DND-41 (cell line): ENCODE data around the gene OSBP2.

Source experiments
- ATAC-seq: fragments of 200-7000 bp; cut with Tn5 transposase; 3 replicates; pipeline ENCODE4 v1.9.1; 2021; ENCODE audit warnings: low read depth; ENCODE audit not compliant: insufficient read depth
- DNase-seq: peaks from one replicate; pipeline ENCODE4 v3.0.0-alpha.2; 2020
- H2AFZ ChIP-seq: 2 replicates; pipeline ENCODE4 v1.6.0; 2012; ENCODE audit warnings: low read depth, low read length
- H3K27ac ChIP-seq: 2 replicates; pipeline ENCODE4 v1.5.1; 2012; ENCODE audit warnings: low read length, inconsistent platforms
- H3K27me3 ChIP-seq: fragments of 200-600 bp; sonication (generic); 2 replicates; pipeline ENCODE4 v1.6.0; 2012; ENCODE audit warnings: low read length, mild to moderate bottlenecking, inconsistent platforms; ENCODE audit not compliant: insufficient read depth, poor library complexity
- H3K36me3 ChIP-seq: 2 replicates; pipeline ENCODE4 v1.5.1; 2012; ENCODE audit warnings: low read length, inconsistent platforms; ENCODE audit not compliant: insufficient read depth
- H3K4me1 ChIP-seq: 2 replicates; pipeline ENCODE4 v1.5.1; 2012; ENCODE audit warnings: mild to moderate bottlenecking, low read length; ENCODE audit not compliant: insufficient read depth
- H3K4me2 ChIP-seq: 2 replicates; pipeline ENCODE4 v1.6.0; 2012; ENCODE audit warnings: mild to moderate bottlenecking, moderate library complexity, low read length, inconsistent platforms; ENCODE audit not compliant: insufficient read depth
- H3K4me3 ChIP-seq, 2 experiments: fragments of 200-600 bp in 1 of 2; shearing (Covaris generic) in 1 of 2; 2 replicates each; pipeline ENCODE4 v1.5.1; 2012 to 2016; ENCODE audit warnings: inconsistent platforms in 2 of 2, low read length in 2 of 2, mild to moderate bottlenecking in 2 of 2, low read depth in 1 of 2, moderate library complexity in 1 of 2
- H3K79me2 ChIP-seq: 2 replicates; pipeline ENCODE4 v1.6.0; 2012; ENCODE audit warnings: low read length, inconsistent platforms; ENCODE audit not compliant: insufficient read depth
- H3K9ac ChIP-seq: 2 replicates; pipeline ENCODE4 v1.6.0; 2012; ENCODE audit warnings: low read depth, mild to moderate bottlenecking, inconsistent platforms, low read length, moderate library complexity
- H3K9me3 ChIP-seq: 2 replicates; pipeline ENCODE4 v1.5.1; 2012; ENCODE audit warnings: low read length, moderate library complexity, mild to moderate bottlenecking, inconsistent platforms; ENCODE audit not compliant: insufficient read depth, severe bottlenecking
- H4K20me1 ChIP-seq: 2 replicates; pipeline ENCODE4 v1.6.0; 2012; ENCODE audit warnings: low read length; ENCODE audit not compliant: insufficient read depth
- EZH2 ChIP-seq: IDR thresholded peaks from 3 replicates; pipeline ENCODE4 v1.6.1; 2012; ENCODE audit warnings: borderline replicate concordance, low read depth, mild to moderate bottlenecking, moderate library complexity, low read length, inconsistent platforms; ENCODE audit not compliant: severe bottlenecking
- TF ChIP-seq, protein P1 (sequence below): IDR thresholded peaks from 2 replicates; pipeline ENCODE4 v1.5.1; 2012; ENCODE audit warnings: borderline replicate concordance, low read length, moderate library complexity, mild to moderate bottlenecking; ENCODE audit not compliant: poor library complexity, severe bottlenecking; ENCODE audit errors: extremely low read depth

The OSBP2 gene

DNA sequence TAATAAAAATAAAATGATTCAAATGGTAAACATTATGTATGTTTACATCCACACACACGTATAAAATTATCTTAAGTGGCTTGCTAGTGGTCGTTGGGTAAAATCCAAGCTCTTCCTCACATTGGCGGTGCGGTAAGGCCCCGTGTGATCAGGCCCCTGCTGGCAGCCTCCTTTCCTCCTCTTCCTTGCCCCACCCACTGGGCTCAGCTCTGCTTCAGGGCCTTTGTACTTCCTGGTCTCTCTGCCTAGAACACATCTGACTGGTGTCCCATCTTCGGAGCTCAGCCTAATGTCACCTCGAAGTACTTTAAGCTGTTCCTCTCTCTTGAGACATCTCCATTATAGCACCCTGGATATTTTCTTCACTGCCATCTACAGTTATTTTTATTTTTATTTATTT lies 52.8 kb downstream of the OSBP2 start:
- Histone ChIP-seq H3K27ac (no peak overlapping the region), H3K4me3 (no peak overlapping the region), H3K79me2 (no peaks in the 10 kb centered on the region), H3K27me3 (no peaks in the 10 kb centered on the region), H4K20me1 (no peaks in the 10 kb centered on the region), H3K9ac (no peak overlapping the region), H2AFZ (no peak overlapping the region), H3K9me3 (no peaks in the 10 kb centered on the region), H3K4me2 (no peak overlapping the region), H3K36me3 (no peaks in the 10 kb centered on the region), H3K4me1 (no peaks in the 10 kb centered on the region)
- DNase-seq (no peak), ATAC-seq (no peak)
- TF ChIP-seq EZH2 = no peak
- TF ChIP-seq, protein P1, sequence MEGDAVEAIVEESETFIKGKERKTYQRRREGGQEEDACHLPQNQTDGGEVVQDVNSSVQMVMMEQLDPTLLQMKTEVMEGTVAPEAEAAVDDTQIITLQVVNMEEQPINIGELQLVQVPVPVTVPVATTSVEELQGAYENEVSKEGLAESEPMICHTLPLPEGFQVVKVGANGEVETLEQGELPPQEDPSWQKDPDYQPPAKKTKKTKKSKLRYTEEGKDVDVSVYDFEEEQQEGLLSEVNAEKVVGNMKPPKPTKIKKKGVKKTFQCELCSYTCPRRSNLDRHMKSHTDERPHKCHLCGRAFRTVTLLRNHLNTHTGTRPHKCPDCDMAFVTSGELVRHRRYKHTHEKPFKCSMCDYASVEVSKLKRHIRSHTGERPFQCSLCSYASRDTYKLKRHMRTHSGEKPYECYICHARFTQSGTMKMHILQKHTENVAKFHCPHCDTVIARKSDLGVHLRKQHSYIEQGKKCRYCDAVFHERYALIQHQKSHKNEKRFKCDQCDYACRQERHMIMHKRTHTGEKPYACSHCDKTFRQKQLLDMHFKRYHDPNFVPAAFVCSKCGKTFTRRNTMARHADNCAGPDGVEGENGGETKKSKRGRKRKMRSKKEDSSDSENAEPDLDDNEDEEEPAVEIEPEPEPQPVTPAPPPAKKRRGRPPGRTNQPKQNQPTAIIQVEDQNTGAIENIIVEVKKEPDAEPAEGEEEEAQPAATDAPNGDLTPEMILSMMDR = no peak

DNA sequence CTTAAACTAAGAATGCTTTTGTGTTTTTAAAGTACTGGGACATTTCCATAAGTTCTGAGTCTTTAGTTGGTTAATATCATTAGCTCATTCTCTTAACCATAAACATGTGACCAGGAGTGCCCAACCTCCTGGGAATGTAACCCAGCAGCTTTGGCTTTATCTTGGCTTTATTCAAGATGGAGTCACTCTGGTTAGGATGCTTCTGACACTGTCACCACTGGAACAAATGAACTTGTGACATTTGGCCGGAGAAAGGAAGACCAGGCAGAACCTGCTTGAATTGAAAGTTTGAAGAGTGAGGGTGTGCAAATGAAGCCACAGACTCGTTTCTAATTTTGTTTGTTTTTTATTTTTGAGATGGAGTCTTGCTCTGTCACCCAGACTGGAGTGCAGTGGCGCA lies 54.6 kb downstream of the OSBP2 start:
- Histone ChIP-seq H3K79me2 (no peaks in the 10 kb centered on the region), H3K4me2 (no peak overlapping the region), H3K36me3 (no peaks in the 10 kb centered on the region), H3K27me3 (no peaks in the 10 kb centered on the region), H3K4me1 (no peaks in the 10 kb centered on the region), H3K4me3 (no peak overlapping the region), H4K20me1 (no peaks in the 10 kb centered on the region; the same call in 1 of the 2 replicates), H2AFZ (no peak overlapping the region), H3K9me3 (no peaks in the 10 kb centered on the region), H3K9ac (no peak overlapping the region), H3K27ac (no peak overlapping the region)
- no peak for ATAC-seq
- no peak for DNase-seq
- TF ChIP-seq, protein P1 = no peak
- no peak for TF ChIP-seq EZH2

DNA sequence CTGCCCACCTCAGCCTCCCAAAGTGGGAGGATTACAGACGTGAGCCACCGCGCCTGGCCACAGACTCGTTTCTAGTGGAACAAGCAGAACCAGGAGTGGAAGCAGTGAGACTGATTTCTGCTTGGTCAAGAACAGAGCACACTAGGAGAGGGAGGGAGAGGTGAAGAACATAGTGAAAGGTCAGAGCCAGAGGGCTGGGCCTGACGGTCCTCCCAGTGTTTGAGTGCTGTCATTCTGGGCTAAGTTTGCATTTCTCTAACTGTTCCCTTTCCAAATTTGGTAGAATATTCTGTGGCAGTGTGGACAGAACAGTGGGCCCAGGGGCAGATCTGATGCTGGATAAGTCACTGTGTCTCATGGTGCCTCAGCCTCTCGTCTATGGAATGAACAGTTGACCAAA lies 55.2 kb downstream of the OSBP2 start:
- no peak overlapping the region for H3K4me3 ChIP-seq
- ATAC-seq = no peak
- no peak overlapping the region for H2AFZ ChIP-seq
- H3K9me3 ChIP-seq = no peaks in the 10 kb centered on the region
- no peak overlapping the region for H3K27ac ChIP-seq
- no peaks in the 10 kb centered on the region for H3K27me3 ChIP-seq
- H3K36me3 ChIP-seq = no peaks in the 10 kb centered on the region
- no peaks in the 10 kb centered on the region; the same call in 1 of the 2 replicates for H4K20me1 ChIP-seq
- no peaks in the 10 kb centered on the region for H3K4me1 ChIP-seq
- no peak overlapping the region for H3K9ac ChIP-seq
- TF ChIP-seq EZH2 = no peak
- TF ChIP-seq, protein P1 = no peak
- H3K79me2 ChIP-seq = no peaks in the 10 kb centered on the region
- H3K4me2 ChIP-seq = no peak overlapping the region
- DNase-seq = no peak

DNA sequence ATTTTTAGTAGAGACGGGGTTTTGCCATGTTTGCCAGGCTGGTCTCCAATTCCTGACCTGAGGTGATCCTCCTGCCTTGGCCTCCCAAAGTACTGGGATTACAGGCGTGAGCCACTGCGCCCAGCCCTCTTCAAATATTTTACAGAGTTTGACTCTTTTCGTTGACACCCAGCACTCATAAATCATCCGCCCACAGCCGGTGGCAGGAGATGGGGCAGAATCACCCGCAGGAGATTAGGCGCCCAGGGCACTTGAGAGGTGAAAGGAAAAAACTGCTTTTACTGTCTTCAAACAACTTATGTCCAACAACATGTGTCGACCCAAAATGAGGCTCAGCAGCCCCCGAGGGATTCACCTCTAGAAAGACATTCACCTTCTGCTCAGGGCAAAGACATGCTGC lies 56.9 kb downstream of the OSBP2 start:
- Histone ChIP-seq H3K9ac (no peak overlapping the region), H2AFZ (no peak overlapping the region), H3K27ac (no peak overlapping the region), H4K20me1 (no peaks in the 10 kb centered on the region; the same call in 1 of the 2 replicates), H3K4me3 (no peak overlapping the region), H3K4me2 (no peak overlapping the region), H3K27me3 (no peaks in the 10 kb centered on the region), H3K79me2 (no peaks in the 10 kb centered on the region), H3K9me3 (no peaks in the 10 kb centered on the region), H3K36me3 (no peaks in the 10 kb centered on the region), H3K4me1 (no peaks in the 10 kb centered on the region)
- DNase-seq (no peak), ATAC-seq (no peak)
- TF ChIP-seq, protein P1 = no peak
- no peak for TF ChIP-seq EZH2
